HG03097 (cell line): Measurements from ENCODE around the gene RFC3.
"Not testable (repeated sequence)": the region's sequence is repeated elsewhere in the genome, so short reads cannot be mapped to it uniquely, and the experiment has no call there.

Experiments
- ATAC-seq: cut with Tn5 transposase; IDR thresholded peaks from one replicate; pipeline ENCODE4 v1.9.1; 2021; ENCODE audit not compliant: unreplicated experiment, low FRiP score

The RFC3 gene, protein sequence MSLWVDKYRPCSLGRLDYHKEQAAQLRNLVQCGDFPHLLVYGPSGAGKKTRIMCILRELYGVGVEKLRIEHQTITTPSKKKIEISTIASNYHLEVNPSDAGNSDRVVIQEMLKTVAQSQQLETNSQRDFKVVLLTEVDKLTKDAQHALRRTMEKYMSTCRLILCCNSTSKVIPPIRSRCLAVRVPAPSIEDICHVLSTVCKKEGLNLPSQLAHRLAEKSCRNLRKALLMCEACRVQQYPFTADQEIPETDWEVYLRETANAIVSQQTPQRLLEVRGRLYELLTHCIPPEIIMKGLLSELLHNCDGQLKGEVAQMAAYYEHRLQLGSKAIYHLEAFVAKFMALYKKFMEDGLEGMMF

GRCh38 chr13:33817901-33818706 lies at the start of gene RFC3:
RFC3 (plus strand) TSS chr13:33818149; CDS start chr13:33818179, 30 bp downstream.
- peak; percentile 87 for ATAC-seq

GRCh38 chr13:33771296-33771695 lies 46.7 kb upstream of the RFC3 start:
- no peak for ATAC-seq

GRCh38 chr13:33773790-33774462 lies 44.0 kb upstream of the RFC3 start:
- no peak for ATAC-seq

DNA sequence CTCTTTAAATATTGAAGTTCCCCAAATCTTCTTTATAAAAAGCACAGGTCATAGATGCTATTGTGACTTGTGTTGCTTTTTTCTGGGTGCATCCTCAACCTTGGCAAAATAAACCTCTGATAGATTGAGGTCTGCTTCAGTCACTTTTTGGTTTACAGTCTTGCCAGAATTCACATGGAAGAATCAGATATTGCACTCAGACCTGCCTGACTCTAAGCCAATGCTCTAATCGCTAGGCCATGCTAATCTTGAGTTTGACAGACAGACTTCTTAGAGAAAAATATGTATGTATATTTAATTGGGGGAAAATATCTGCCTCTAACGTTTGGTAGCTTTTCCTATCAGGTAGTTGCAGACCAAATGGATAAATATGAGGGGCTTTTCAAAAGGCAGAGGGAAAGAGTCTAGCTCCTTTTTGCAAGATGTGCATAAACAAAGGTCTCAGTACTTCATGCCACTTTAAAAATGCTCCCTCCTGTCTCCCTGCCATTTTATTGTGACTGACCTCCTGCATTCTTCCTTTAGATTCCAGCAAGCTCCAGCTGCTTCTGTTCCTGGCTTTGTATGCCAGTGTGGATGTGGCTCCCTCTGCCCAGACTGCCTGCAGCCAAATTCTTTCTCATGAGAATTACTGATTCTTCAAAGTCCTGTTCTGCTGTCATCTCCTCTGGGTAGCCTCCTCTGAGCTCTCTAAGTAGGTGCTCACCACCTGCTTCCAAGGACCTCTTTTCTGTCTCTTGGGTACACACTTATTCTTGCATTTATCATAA lies 42.4 kb upstream of the RFC3 start:
- ATAC-seq: no peak

DNA sequence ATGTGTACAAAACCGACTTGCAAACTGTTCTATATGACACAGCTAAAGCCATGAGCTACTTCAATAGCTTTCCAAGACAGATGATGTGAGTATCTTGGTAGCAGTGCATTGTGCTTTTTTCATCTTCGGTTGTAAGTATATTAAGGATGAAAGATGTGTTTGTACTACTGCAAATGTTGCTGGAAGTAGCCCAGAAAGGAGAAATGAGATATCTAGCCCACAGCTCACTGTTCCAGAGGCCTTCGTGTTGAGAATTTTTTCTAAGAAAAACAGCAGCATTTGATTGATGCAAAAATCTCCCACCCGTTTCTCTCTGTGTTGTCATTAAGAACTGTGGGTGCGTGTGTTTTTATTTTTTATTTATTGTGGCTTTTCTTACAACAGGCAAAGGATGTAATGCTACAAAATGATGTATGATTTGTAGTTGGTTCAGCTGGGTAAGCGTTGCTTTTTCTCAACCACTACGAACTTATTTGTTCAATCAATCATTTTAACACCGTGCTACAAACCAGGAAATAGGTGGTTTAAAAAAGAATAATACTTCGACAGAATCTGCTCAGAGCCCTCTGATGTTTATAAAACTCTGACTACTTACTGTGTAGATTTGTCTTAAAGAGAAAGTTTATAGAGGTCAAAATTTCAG lies 41.6 kb upstream of the RFC3 start:
- ATAC-seq: no peak

DNA sequence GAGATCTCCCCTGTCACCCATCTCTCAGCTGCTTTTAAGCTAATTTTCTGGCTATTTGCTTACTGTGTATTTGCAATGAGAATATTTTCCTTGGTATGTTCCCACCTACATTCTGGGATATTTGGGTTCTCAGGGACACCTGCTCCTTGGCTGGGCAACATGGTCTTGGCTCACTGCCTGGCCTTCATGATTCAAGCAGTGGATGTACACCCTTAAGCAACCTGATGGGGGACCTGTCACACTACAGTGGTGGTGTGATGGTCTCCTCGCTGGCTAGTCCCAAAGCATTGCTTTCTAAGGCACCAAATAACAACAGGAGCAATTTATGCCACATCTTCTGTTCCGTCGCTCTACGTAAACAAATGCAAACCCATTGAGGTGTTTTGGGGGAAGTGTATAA lies 35.3 kb upstream of the RFC3 start:
- no peak for ATAC-seq

- ATAC-seq: not testable (repeated sequence)
These were observed 34.7 kb upstream of the RFC3 start for GRCh38 chr13:33783212-33783611.

DNA sequence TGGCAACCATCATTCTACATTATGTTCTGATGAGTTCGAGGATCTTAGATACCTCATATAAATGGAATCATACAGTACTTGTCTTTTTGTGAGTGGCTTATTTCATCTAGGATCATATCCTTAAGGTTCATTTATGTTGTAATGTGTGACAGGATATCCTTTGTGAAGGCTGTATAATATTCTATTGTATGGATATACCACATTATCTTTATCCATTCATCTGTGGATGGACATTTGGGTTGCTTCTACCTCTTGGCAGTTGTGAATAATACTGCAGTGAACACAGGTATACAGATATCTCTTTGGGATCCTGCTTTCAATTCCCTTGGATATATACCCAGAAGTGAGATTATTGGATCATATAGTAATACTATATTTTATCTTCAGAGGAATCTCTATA lies 33.2 kb upstream of the RFC3 start:
- no peak for ATAC-seq

DNA sequence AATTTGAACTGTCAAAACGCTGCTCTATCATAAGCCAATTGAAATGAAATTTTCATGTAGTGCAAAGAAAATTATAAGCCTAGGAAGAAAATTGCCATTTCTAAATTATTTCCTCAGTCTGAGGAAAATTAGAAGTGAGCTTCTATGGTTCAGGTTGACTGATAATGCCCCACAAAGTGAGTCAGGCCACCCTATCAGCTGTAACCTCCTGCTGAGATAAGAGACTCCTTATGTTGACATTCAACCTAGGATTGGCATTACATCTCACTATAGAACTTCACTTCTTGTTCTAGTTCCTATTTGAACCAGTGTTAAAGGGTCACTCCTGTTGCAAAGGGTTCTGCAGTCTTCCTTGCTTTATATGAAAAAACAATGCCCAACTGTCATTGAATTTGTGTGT lies 32.6 kb upstream of the RFC3 start:
- ATAC-seq: no peak

DNA sequence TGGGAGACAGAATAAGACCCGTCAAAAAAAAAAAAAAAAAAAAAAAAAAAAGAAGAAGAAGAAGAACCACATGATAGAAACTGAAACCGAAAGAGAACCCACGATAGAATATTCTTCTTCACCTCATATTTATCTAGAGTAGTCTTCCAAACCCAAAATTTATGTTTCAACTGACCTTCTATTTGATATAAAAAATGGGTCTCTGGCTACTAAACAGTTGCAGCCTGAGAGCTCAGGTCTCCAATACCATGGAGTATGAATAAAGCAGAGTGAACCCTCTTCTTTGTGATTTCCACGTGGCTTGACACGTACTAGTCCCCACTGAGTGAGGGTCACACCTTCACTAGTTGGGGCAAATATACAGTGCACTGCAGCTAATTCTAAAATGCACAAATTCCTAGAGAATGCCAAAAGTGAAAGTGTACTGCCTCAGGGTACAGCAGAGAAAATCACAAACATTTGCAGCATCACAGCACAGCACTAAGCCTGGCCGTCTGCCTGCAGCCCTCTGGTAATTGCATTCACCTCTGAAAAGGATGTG lies 30.8 kb upstream of the RFC3 start:
- peak; percentile 43 for ATAC-seq

GRCh38 chr13:33789066-33789606 lies 28.8 kb upstream of the RFC3 start:
- no peak for ATAC-seq

DNA sequence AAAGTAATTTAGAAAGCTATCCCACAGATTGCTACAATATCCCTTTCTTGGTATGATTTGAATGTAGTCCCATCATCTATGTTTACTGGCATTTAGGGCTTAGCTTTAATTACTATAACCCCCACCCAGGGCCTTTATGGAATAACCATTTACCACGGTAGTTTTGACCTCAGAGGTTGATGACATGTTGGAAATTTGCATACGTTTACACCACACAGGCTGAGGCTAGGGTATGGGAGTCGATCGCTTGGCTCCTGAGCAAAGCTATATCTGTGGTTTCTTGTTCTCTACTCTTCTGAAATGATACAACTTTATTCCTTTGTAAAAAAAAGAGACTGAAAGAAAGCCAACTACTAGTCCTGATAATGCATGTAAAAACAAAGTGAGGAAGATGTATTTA lies 28.2 kb upstream of the RFC3 start:
- ATAC-seq: no peak

DNA sequence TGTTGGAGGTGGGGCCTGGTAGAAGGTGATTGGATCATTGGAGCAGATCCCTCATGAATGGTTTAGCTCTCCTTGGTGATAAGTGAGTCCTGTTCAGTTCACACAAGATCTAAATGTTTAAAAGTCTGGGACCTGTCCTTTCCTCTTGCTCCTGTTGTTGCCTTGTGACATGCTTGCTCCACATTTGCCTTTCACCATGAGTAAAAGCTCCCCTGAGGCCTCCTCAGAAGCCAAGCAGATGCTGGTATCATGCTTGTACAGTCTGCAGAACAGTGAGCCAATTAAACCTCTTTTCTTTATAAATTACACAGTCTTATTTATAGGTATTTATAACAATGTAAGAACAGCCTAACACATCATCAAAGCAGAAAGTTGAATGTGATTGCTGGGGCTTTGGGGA lies 24.2 kb upstream of the RFC3 start:
- ATAC-seq: no peak

DNA sequence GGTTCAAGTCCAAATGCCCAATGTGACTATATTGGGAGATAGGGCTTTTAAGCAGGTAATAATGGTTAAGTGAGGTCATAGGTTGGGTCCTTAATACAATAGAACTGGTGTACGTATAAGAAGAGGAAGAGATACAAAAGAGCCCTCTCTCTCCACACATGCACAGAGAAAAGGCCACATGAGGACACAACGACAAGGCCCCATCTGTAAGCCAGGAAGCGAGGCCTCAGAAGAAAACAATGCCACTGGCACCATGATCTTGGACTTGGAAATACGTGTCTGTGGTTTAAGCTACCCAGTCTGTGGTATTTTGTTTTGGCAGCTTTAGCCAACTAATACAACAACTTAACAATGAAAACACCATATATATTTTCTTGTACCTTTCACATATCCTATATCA lies 23.4 kb upstream of the RFC3 start:
- no peak for ATAC-seq

DNA sequence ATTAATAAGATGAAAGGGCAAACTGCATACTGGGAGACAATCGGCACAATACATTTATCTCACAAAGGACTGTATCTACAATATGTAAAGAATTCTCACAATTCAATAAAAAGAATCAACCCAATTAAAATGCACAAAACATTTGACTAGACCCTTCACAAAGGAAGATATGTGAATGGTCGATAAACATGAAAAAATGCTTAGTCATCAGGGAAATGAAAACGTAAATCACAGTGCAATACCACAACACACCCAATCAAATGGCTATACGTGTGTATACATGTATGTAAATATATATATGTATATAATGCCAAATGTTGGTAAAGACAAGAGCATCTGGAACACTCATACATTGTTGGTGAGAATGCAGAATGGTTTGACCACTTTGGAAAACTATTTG lies 21.9 kb upstream of the RFC3 start:
- ATAC-seq: no peak

DNA sequence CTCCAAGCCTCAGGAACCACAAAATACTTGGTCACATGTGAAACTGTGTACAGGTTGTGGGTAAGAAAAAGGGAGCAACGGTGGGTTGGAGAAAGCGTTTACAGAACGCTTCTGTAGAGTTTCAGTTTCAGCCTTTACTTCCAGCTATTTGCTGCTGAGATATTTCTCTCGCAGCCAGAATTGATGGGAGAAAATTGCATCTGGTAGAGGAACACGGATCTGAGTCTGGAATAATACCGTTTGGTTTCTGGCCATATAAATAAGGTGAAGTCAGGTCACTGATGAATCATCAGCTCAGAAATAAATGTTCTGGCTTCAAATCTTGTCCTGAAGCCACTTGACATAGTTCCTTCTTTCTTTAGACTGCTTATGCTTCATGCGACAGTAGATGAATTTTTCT lies 20.3 kb upstream of the RFC3 start:
- ATAC-seq: no peak

GRCh38 chr13:33798023-33798422 lies 19.9 kb upstream of the RFC3 start:
- no peak for ATAC-seq

DNA sequence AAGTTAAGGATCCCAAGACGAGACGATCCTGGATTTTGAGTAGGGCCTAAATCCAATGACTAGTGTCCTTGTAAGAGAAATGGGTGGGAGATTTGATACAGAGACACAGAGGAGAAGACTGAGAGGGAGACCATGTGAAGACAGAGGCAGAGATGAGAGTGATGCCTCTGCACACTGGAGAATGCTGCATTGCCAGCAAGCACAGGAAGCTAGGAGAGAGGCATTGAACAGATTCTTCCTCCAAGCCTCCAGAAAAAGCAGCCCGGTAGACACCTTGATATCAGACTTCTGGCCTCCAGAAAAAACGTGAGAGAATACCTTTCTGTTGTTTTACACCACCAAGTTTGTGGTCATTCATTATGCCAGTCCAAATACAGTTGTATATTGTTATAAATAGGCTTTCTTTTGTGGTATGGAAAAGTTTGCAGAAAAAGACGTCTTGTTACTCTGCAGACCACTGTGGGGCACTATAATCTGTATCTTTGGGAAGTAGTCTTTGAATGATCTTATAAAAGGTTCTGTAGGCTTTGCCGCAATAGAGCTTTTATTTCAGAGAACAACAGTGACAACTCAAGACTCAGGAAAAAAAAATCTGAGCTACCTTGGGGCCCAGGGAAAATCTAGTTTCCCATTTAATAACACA lies 17.9 kb upstream of the RFC3 start:
- no peak for ATAC-seq

DNA sequence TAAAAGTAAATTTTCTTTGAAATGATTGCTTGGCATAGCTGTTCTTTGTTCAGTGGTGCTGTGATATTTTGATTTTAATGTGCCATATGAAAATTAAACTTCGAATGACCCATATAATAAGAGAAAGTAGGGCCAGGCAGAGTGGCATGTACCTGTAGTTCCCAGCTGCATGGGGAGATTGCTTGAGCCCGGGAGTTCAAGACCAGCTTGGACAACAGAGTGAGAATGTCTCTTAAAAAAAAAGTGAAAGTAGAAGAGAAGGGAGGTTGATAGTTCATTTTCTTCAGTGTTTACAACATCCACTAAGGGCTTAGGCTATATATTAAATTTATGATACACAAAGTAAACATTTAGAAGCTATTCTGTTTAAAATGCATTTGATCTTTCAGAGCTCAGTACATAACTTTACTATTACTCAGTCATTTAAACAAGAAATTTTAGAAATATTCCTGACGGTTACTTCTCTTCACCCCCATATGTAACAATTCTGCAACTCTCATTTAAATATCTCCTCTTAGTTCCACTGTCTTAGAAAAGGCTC lies 17.2 kb upstream of the RFC3 start:
- no peak for ATAC-seq
